GM18519 (cell line): ENCODE data around the gene DEFB125.
"Not testable (repeated sequence)": the region's sequence is repeated elsewhere in the genome, so short reads cannot be mapped to it uniquely, and the experiment has no call there.

Experiments
- ATAC-seq: cut with Tn5 transposase; IDR thresholded peaks from one replicate; pipeline ENCODE4 v1.9.1; 2021; ENCODE audit warnings: mild to moderate bottlenecking, moderate library complexity; ENCODE audit not compliant: unreplicated experiment, low FRiP score

The DEFB125 gene, protein sequence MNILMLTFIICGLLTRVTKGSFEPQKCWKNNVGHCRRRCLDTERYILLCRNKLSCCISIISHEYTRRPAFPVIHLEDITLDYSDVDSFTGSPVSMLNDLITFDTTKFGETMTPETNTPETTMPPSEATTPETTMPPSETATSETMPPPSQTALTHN

DNA sequence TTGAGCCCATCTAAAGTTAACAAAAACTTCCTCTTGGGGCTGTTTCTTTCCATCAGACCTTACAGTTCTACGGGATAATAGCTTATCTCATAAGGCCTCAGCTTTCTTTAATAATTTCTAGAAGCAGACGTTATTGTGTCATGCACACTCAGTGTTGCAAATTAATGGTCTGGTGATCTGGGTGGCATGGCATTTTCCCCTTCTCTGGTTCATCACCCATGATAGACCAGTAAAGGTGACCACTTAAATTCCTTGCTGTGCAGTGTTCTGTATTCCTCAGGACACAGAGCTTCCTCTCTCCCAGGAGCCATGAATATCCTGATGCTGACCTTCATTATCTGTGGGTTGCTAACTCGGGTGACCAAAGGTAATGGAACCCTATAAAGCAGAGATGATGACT is at the start of gene DEFB125:
TSS of gene DEFB125 (plus strand) at position 272 of the 400 bp plus-strand sequence. CDS start at position 310, 38 bp downstream.
- ATAC-seq = no peak

DNA sequence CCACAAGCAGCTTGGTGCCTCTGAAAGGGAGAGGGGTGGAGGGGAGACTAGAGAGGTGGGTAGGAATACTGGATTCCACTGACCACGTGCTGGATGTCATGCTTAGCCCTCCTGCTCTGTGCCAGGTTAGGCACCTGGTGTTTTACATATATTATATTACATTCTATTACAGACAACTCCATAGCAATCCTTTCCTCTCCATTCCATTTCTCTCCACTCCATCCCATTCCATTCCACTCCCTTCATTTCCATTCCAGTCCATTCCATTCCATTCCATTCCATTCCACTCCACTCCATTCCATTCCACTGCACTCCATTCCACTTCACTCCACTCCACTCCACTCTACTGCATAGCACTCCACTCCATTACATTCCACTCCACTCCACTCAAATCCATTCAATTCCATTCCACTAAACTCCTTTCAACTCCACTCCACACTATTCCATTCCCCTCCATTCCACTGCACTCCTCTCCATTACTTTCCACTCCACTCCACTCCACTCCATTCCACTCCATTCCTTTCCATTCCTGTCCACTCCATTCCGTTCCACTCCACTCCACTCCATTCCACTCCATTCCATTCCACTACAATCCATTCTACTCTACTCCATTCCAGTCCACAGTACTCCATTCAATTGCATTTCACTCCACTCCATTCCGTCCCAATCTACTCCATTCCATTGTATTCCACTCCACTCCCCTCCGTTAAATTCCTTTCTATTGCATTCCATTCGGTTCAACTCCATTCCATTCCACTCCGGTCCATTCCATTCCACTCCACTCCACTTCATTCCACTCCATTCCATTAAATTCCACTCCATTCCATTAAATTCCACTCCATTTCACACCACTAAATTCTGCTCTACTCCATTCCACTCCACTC is 27.2 kb upstream of the DEFB125 start:
- no peak for ATAC-seq

DNA sequence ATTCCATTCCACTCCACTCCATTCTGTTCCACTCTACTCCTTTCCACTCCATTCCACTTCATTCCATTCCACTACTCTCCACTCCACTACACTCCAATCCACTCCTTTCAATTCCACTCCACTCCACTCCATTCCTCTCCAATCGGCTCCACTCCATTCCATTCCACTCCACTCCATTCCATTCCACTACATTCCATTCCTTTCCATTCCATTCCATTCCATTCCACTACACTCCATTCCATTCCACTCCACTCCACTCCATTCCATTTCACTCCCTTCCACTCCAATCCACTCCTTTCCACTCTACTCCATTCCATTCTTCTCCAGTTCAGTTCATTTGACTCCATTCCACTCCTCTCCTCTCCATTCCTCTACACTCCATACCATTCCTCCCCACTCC is 26.2 kb upstream of the DEFB125 start:
- no peak for ATAC-seq

DNA sequence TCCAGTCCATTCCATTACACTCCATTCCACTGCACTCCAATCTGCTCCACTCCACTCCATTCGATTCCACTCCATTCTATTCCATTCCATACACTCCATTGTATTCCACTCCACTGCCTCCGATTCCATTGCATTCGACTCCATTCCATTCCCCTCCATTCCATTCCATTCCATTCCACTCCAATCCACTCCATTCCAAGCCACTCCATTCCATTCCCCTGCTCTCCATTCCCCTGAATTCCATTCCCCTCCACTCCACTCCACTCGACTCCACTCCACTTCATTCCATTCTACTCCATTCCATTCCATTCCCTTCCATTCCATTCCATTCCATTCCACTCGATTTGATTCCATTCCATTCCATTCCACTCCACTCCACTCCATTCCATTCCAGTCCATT is 25.7 kb upstream of the DEFB125 start:
- no peak for ATAC-seq

DNA sequence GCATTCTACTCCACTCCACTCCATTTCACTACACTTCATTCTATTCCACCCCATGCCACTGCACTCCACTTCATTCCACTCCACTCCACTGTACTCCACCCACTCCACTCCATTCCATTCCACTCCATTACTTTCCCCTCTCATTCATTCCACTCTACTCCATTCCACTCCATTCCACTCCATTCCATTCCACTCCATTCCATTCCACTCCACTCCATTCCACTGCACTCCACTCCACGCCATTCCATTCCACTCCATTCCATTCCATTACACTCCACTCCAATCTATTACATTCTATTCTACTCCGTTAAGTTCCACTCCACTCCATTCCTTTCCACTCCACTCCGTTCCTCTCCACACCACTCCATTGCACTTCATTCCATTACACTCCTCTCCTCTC is 25.0 kb upstream of the DEFB125 start:
- no peak for ATAC-seq

DNA sequence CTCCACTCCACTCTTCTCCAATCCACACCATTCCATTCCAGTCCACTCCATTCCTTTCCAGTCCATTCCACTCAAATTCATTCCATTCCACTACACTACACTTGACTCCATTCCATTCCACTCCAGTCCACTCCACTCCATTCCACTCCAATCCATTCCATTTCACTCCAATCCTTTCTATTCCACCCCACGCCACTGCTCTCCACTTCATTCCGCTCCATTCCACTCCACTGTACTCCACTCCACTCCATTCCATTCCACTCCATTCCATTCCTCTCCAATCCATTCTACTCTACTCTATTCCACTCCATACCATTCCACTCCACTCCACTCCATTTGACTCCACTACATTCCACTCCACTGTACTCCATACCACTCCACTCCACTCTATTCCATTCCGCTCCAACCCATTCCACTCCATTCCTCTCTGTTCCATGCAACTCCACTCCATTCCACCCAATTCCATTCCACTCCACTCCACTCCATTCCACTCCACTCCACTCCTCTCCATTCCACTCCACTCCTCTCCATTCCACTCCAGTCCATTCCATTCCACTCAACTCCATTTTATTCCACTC is 23.4 kb upstream of the DEFB125 start:
- ATAC-seq = no peak

DNA sequence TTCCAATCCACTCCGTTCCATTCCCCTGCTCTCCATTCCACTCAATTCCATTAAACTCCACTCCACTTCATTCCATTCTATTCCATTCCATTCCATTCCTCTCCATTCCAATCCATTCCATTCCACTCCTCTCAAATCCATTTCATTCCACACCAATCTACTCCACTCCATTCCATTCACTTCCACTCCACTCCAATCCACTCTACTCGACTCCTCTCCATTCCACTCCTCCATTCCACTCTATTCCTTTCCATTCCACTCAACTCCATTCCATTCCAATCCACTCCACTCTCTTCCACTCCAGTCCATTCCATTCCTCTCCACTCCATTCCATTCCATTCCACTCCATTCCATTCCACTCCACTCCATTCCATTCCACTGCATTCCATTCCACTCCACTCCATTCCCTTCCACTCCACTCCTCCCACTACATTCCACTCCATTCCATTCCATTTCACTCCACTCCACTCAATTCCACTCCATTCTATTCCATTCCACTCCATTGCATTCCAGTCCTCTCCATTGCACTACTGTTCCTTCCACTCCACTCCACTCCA is 22.6 kb upstream of the DEFB125 start:
- no peak for ATAC-seq

DNA sequence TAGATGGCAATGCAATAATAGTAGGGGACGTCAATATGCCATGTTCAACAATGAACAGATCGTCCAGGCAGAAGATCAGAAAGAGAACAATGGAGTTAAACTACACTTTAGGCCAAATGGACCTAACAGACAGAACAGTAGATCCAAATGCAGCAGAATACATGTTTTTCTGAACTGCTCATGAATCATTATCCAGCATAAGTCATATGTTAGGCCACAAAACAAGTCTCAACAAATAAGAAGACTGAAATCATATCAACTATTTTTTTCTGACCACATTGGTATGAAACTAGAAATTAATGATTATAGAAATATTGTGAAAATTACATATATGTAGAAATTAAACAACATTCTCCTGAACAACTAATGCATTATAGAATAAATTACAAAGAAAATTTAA is 10.2 kb upstream of the DEFB125 start:
- ATAC-seq = no peak

DNA sequence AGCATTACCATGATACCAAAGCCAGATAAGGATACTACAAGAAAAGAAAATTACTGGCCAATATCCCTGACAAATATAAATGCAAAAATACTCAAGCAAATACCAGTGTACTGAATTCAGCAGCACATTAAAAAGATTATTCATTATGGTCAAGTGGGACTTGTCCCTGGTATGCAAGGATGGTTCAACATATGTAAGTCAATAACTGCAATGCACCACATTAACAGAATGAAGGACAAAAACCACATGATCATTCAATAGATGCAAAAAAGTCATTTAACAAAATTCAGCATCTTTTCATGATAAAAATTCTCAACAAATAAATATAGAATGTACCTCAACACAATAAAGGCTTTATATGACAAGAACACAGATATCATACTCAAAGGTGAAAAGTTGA is 9.1 kb upstream of the DEFB125 start:
- no peak for ATAC-seq

DNA sequence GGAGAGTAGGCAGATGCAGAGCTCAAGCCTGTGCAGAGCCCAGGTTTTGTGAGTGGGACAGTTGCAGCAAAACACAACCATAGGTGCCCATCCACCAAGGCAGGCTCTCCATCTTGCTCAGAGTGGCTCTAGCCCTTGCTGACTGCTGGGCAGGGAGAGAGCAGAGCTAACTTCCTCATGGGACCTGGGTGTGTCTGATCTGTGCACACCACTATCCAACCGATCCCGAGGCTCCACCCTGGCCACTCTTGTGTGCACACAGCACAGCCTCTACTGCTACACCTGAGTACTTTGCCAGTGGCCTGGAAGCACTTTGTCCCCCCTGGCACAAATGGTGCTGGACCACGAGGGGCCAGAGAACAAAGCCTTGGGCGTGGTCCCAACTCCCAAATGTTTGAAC is 7.9 kb upstream of the DEFB125 start:
- no peak for ATAC-seq

DNA sequence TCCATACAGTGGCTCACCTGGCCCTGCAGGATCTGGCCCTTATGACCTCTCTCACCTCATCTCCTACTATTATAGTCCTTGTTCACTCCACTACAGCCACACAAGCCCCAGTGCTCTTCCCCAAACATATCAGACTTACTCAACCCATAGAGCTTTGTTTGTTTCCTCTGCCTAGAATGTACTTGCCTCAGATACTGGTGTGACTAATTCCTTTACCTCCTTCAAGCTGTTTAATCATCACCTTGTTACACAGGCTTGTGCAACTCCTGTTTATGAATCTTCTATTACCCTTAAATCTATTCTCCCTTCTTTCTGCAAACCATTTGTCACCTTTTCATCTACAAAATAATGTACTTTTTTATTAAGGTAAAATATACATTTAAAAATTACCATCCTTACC is 3.2 kb downstream of the DEFB125 start:
- ATAC-seq = no peak

DNA sequence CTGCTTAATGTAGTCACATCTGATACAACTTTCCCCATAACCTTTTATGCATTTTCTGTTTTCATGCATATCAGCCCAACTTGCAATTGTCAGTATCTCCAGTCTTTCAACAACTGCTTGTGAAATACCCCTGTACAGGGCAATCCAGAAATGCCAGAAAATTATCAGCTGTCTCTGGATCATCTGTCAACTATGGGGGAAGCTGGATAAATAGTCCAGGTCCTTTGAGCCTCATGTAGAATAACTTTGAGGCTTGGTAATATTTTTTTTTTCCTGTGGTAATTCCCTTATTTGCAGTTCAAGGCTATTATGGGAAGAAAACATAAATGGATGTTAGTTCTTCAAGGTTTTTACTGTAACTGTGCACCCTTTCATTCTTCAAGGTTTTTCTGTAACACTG is 6.2 kb downstream of the DEFB125 start:
- no peak for ATAC-seq

DNA sequence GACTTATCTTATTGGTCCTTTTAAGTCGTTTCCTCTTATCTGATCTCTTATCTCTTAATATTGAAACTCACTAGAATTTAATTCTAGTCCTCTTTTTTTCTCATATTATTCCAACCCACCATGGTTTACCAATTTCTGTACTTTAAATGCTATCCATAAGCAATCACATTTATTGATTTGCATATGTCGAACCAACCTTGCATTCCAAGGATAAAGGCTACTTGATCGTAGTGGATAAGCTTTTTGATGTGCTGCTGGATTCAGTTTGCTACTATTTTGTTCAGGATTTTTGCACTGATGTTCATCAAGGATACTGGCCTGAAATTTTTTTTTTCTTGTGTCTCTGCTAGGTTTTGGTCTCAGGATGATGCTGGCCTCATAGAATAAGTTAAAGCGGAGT is 7.7 kb downstream of the DEFB125 start:
- ATAC-seq = no peak

DNA sequence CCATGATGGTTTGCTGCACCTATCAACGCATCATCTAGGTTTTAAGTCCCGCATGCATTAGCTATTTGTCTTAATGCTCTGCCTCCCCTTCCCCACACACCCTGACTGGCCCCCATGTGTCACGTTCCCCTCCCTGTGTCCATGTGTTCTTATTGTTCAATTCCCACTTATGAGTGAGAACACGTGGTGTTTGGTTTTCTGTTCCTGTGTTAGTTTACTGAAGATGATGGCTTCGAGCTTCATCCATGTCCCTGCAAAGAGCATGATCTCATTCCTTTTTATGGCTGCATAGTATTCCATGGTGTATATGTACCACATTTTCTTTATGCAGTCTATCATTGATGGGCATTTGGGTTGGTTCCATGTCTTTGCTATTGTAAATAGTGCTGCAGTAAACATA is 10.2 kb downstream of the DEFB125 start:
- ATAC-seq = not testable (repeated sequence)

DNA sequence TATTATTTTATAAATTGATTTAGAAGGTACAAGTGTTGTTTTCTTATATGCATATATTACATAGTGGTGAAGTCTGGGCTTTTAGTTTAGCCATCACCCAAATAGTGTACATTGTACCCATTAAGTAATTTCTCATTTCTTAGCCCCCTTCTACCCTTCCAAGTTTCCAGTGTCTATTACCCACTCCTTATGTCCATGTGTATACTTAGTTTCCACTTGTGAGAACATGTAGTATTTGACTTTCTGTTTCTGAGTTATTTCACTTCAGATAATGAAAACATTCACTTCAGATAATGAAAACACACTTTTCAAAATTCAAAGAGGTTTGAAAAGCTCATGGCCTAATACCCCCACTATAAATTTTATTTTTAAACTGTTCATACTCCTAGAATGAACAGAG is 14.5 kb downstream of the DEFB125 start:
- no peak for ATAC-seq

DNA sequence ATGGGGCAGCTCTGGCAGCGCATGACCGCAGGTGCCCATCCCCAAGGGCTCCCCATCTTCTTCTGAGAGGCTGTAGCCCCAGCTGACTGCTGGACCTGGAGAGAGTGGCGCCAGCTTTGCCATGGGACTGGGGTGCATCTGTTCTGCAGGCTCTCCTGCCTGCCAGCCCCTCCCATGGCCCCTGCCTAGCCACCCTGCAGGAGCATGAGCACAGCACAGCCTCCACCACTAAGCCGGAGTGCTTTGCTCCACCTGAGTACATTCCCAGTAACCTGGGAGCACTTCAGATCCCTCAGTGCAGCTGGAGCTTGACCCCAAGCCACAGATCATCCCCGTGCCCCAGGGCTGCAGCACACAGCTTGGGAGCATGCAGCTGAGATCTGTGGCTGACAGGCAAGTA is 16.0 kb downstream of the DEFB125 start:
- no peak for ATAC-seq

DNA sequence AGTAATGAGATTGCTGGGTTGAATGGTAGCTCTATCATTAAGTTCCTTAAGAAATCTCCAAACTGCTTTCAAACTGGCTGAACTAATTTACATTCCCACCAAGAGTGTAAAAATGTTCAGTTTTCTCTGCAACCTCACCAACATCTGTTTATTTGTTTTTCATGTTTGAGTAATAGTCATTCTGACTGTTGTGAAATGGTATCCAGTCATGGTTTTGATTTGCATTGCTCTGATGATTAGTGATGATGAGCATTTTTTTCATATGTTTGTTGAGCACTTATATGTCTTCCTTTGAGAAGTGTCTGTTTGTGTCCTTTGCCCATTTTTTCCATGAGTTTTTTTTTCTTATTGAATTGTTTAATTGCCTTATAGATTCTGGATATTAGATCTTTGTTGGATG is 24.9 kb downstream of the DEFB125 start:
- no peak for ATAC-seq

DNA sequence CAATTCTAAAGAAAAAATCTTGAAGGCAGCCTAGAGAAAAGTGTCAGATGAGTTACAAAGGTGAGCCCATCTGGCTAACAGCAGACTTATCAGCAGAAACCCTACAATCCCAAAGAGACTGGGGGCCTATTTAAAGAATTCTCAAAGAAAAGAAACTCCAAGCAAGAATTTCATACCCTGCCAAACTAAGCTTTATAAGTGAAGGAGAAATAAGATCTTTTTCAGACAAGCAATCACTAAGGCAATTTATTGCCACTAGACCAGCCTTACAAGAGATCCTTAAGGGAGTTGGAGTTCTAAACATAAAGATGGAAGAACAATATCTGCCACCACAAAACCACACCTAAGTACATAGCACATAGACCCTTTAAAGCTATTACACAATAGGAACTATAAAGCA is 30.0 kb downstream of the DEFB125 start:
- ATAC-seq = no peak

DNA sequence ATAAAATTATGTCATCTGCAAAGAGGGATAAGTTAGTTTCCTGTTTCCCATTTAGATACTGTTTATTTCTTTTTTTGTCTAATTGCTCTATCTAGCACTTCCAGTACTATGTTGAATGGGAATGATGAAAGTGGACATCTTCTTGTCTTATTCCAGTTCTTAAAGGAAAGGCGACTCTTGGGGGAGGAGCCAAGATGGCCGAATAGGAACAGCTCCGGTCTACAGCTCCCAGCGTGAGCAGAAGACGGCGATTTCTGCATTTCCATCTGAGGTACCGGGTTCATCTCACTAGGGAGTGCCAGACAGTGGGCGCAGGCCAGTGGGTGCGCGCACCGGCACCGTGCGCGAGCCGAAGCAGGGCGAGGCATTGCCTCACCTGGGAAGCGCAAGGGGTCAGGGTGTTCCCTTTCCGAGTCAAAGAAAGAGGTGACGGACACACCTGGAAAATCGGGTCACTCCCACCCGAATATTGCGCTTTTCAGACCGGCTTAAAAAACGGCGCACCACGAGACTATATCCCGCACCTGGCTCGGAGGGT is 42.4 kb downstream of the DEFB125 start:
- not testable (repeated sequence) for ATAC-seq

DNA sequence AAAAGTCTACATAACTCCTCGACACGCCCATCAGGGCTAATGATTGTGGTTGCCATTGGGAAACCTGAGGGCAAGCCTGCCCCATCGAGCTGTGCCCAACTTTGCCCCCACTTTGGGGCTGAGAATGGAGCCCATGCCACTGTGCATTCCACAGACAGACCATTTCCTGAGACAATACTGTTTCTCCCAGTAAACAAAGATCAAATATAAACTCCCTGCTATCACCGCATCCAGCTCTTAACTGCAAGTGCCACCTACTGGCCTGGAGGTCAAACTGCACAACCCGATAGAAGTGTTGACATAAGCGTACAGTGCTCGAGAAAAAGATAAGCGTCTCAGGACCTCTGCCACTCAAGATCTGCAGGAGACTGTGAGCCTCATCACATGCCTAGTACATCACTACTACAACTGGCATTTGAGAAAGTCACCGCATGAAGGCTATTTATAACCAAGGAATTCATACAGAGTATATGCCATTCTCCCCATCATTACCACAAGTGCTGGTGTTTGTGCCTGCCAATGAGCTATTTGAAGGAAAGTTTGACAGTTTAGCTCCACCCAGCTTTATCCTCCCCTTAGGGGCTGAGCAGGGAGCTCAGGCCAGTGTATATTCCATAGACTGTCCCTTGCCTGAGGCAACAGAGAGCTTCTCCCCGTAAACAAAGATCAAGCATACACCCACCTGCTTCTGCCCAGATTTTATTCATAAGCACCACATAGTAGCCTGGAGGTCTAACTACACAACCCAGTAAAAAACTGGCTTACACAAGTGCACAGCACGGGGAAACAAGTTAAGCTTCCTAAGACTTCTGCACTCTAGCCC is 50.4 kb downstream of the DEFB125 start:
- no peak for ATAC-seq
